Measurements from ENCODE around the gene DHX29. TPM values are rescaled to one million over a fixed set of nuclear protein-coding genes. Genes with fewer than 3 reads are reported as not detected.

Gene DHX29
- total and polyA plus RNA-seq, 4 donors: 8.6 to 43.8 (median 21.5) TPM

DNA sequence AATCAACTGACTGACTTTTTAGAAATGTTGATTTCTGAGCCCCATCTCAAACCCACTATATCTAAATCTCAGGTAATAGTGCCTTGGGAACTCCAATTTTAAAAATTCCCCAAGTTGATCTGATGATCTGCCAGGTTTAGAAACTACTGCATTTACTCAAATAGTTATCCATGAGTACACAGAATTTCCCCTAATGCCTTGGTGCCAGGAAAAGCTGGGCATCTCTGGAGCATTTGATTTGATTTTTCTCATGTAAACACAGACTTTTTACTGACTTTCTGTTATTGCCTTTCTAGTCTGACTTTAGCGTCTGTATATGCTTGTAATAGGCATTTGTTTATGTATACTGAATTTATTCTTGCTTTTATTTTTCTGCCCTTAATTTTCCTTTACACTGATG lies 36.1 kb upstream of the DHX29 start:
- 33% methylated on average over 1 of the region's 1 CpG for WGBS
- H3K4me1 ChIP-seq (ENCODE audit: control insufficient read depth in 4 of 4, insufficient read depth in 4 of 4, low read length in 3 of 4): peaks cover 2 to 29% (median 20%) of the 10 kb centered on the region in 4 donors
- peak overlapping the region; percentile 17 to 87 for H3K9ac ChIP-seq (ENCODE audit: low read depth in 1 of 2, low read length in 2 of 2)
- TF ChIP-seq YY1 (IDR thresholded peaks at IDR 0.05) (peak; percentile 38), HNF4A (conservative IDR thresholded peaks at IDR 0.05) (peak in 1 of 2 donors; percentile 16), ATF3 (IDR thresholded peaks at IDR 0.05) (no peak), FOXA1 (IDR thresholded peaks at IDR 0.05) (peak; percentile 16), ZBTB33 (IDR thresholded peaks at IDR 0.05) (peak; percentile 29), FOXA2 (IDR thresholded peaks at IDR 0.05) (peak; percentile 58)
- no peak for DNase-seq (ENCODE audit: low spot score)
- H3K27ac ChIP-seq (ENCODE audit: low read depth in 1 of 2, low read length in 2 of 2): peak overlapping the region; percentile 73 to 78
- H3K4me3 ChIP-seq (ENCODE audit: low read depth in 1 of 3, low read length in 3 of 3): no peak overlapping the region
- H3K36me3 ChIP-seq (ENCODE audit: control insufficient read depth in 4 of 4, insufficient read depth in 3 of 4, low read depth in 1 of 4, low read length in 3 of 4): peaks cover 3 to 17% (median 8%) of the 10 kb centered on the region in 4 donors
- no peaks in the 10 kb centered on the region for H3K9me3 ChIP-seq (ENCODE audit: control insufficient read depth in 4 of 4, low read length in 3 of 4)
- no peaks in the 10 kb centered on the region for H3K27me3 ChIP-seq (ENCODE audit: control insufficient read depth in 4 of 4, insufficient read depth in 4 of 4, low read length in 3 of 4)

GRCh38 chr5:55343107-55343506 lies 35.6 kb upstream of the DHX29 start:
- Histone ChIP-seq H3K4me1 (ENCODE audit: control insufficient read depth in 4 of 4, insufficient read depth in 4 of 4, low read length in 3 of 4) (peaks cover 2 to 29% (median 23%) of the 10 kb centered on the region in 4 donors), H3K27ac (ENCODE audit: low read depth in 1 of 2, low read length in 2 of 2) (peak overlapping the region; percentile 73 to 78), H3K4me3 (ENCODE audit: low read depth in 1 of 3, low read length in 3 of 3) (peak overlapping the region in 1 of 3 donors; percentile 24), H3K9me3 (ENCODE audit: control insufficient read depth in 4 of 4, low read length in 3 of 4) (no peaks in the 10 kb centered on the region), H3K36me3 (ENCODE audit: control insufficient read depth in 4 of 4, insufficient read depth in 3 of 4, low read depth in 1 of 4, low read length in 3 of 4) (peaks cover 2 to 12% (median 7%) of the 10 kb centered on the region in 4 donors), H3K27me3 (ENCODE audit: control insufficient read depth in 4 of 4, insufficient read depth in 4 of 4, low read length in 3 of 4) (no peaks in the 10 kb centered on the region), H3K9ac (ENCODE audit: low read depth in 1 of 2, low read length in 2 of 2) (peak overlapping the region; percentile 17 to 87)
- TF ChIP-seq GABPA (IDR thresholded peaks at IDR 0.05 in 1 of 2, conservative IDR thresholded peaks at IDR 0.05 in 1 of 2): no peak
- peak in 1 of 2 donors; percentile 54 for TF ChIP-seq HNF4A (conservative IDR thresholded peaks at IDR 0.05)
- WGBS: 37% methylated on average over 4 of the region's 4 CpGs
- DNase-seq (ENCODE audit: low spot score): no peak

- TF ChIP-seq ZBTB33 (IDR thresholded peaks at IDR 0.05): no peak
- TF ChIP-seq RXRA (IDR thresholded peaks at IDR 0.05): no peak
- TF ChIP-seq RAD21 (IDR thresholded peaks at IDR 0.05): no peak
- TF ChIP-seq SP1 (IDR thresholded peaks at IDR 0.05): no peak
- no peak for TF ChIP-seq CTCF (IDR thresholded peaks at IDR 0.05; ENCODE audit: low read depth, low read length, missing input control)
- no peak for TF ChIP-seq ATF3 (IDR thresholded peaks at IDR 0.05)
- TF ChIP-seq HNF4G (IDR thresholded peaks at IDR 0.05): no peak
- TF ChIP-seq NR2F2 (IDR thresholded peaks at IDR 0.05): no peak
- no peak for TF ChIP-seq YY1 (IDR thresholded peaks at IDR 0.05)
- TF ChIP-seq, protein P1, sequence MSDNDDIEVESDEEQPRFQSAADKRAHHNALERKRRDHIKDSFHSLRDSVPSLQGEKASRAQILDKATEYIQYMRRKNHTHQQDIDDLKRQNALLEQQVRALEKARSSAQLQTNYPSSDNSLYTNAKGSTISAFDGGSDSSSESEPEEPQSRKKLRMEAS (IDR thresholded peaks at IDR 0.05): no peak
- H3K4me1 ChIP-seq (ENCODE audit: control insufficient read depth in 4 of 4, insufficient read depth in 4 of 4, low read length in 3 of 4): peaks cover under 1 to 9% (median 7%) of the 10 kb centered on the region in 4 donors
- no peaks in the 10 kb centered on the region for H3K27me3 ChIP-seq (ENCODE audit: control insufficient read depth in 4 of 4, insufficient read depth in 4 of 4, low read length in 3 of 4)
- peaks cover 0 to 2% (median 0%) of the 10 kb centered on the region in 4 donors for H3K36me3 ChIP-seq (ENCODE audit: control insufficient read depth in 4 of 4, insufficient read depth in 3 of 4, low read depth in 1 of 4, low read length in 3 of 4)
- DNase-seq (ENCODE audit: low spot score): no peak
- no peak overlapping the region for H3K4me3 ChIP-seq (ENCODE audit: low read depth in 1 of 3, low read length in 3 of 3)
- no peak overlapping the region for H3K9ac ChIP-seq (ENCODE audit: low read depth in 1 of 2, low read length in 2 of 2)
- H3K27ac ChIP-seq (ENCODE audit: low read depth in 1 of 2, low read length in 2 of 2): no peak overlapping the region
- 78% methylated on average over 5 of the region's 5 CpGs for WGBS
- H3K9me3 ChIP-seq (ENCODE audit: control insufficient read depth in 4 of 4, low read length in 3 of 4): no peaks in the 10 kb centered on the region
Observed at GRCh38 chr5:55338810-55339243, 31.3 kb upstream of the DHX29 start.

Measured in liver (tissue), 9 donors.